Measurements from ENCODE around the gene NUPR1. TPM values are rescaled to one million over a fixed set of nuclear protein-coding genes. Genes with fewer than 3 reads are reported as not detected.
A peak's percentile ranks its signal among the peaks of the same experiment; 100 is the strongest.

The NUPR1 gene
- total and polyA plus RNA-seq, 2 of the 13 experiments (the other 11 are each of a cell fraction or from before 2014, with no cell fraction given), result 18.0 to 25.6 TPM

- peak; percentile 60; the same call in 1 of the 2 replicates for TF ChIP-seq KLF12 (CRISPR knock-in tag; IDR thresholded peaks at IDR 0.05; ENCODE audit: borderline replicate concordance)
- peak; percentile 70 for TF ChIP-seq CCDC6 (CRISPR knock-in tag; IDR thresholded peaks at IDR 0.05)
- TF ChIP-seq ATF5 (CRISPR knock-in tag; IDR thresholded peaks at IDR 0.05; ENCODE audit: low read depth), result no peak
- TF ChIP-seq ZNF737 (CRISPR knock-in tag; IDR thresholded peaks at IDR 0.05; ENCODE audit: borderline replicate concordance), result no peak
- TF ChIP-seq ZNF639 (CRISPR knock-in tag; conservative IDR thresholded peaks at IDR 0.05), result peak; percentile 40; the same call in 1 of the 2 replicates
- TF ChIP-seq ASH2L (IDR thresholded peaks at IDR 0.05; ENCODE audit: insufficient read length, low read depth, low read length), result peak; percentile 95
- TF ChIP-seq ZNF326 (CRISPR knock-in tag; IDR thresholded peaks at IDR 0.05; ENCODE audit: borderline replicate concordance), result no peak
- peak; percentile 92; the same call in 1 of the 2 replicates for TF ChIP-seq TBX2 (CRISPR knock-in tag; IDR thresholded peaks at IDR 0.05; ENCODE audit: borderline replicate concordance)
- TF ChIP-seq MBD4 (IDR thresholded peaks at IDR 0.05; ENCODE audit: borderline replicate concordance, low read length), result no peak
- 0 out of 2 replicates have a peak, but pooled peaks have one; percentile 51 for TF ChIP-seq DNMT3B (CRISPR knock-in tag; conservative IDR thresholded peaks at IDR 0.05)
- TF ChIP-seq CEBPB (IDR thresholded peaks at IDR 0.05; ENCODE audit: borderline replicate concordance, low read depth, low read length), result peak; percentile 97
- TF ChIP-seq JUN (CRISPR knock-in tag; IDR thresholded peaks at IDR 0.05), result 0 out of 2 replicates have a peak, but pooled peaks have one; percentile 74
- TF ChIP-seq SRF (IDR thresholded peaks at IDR 0.05; ENCODE audit: low read depth, low read length), result no peak
- peak; percentile 100 for TF ChIP-seq ZNF770 (CRISPR knock-in tag; IDR thresholded peaks at IDR 0.05)
- TF ChIP-seq KMT2A (CRISPR knock-in tag; IDR thresholded peaks at IDR 0.05), result peak; percentile 68; the same call in 1 of the 2 replicates
- 0 out of 2 replicates have a peak, but pooled peaks have one; percentile 15 for TF ChIP-seq KDM5B (CRISPR knock-in tag; IDR thresholded peaks at IDR 0.05; ENCODE audit: borderline replicate concordance)
- TF ChIP-seq ADNP (CRISPR knock-in tag; IDR thresholded peaks at IDR 0.05), result peak; percentile 78; the same call in 1 of the 2 replicates
- peak; percentile 79; the same call in 1 of the 2 replicates for TF ChIP-seq EHMT2 (IDR thresholded peaks at IDR 0.05; ENCODE audit: borderline replicate concordance, low read depth, low read length)
- peak; percentile 89 for TF ChIP-seq ZNF761 (CRISPR knock-in tag; conservative IDR thresholded peaks at IDR 0.05)
- peak; percentile 18; the same call in 1 of the 2 replicates for TF ChIP-seq MIER2 (CRISPR knock-in tag; IDR thresholded peaks at IDR 0.05)
- TF ChIP-seq NFATC3 (CRISPR knock-in tag; IDR thresholded peaks at IDR 0.05), result no peak
- TF ChIP-seq KDM5A (IDR thresholded peaks at IDR 0.05; ENCODE audit: borderline replicate concordance, low read length), result no peak; the same call in 1 of the 2 replicates
- TF ChIP-seq ZNF704 (CRISPR knock-in tag; IDR thresholded peaks at IDR 0.05; ENCODE audit: borderline replicate concordance), result peak; percentile 63; the same call in 1 of the 2 replicates
- TF ChIP-seq SMAD3 (CRISPR knock-in tag; IDR thresholded peaks at IDR 0.05), result peak; percentile 85; the same call in 1 of the 2 replicates
These were observed 12.3 kb downstream of the NUPR1 start (continued) for GRCh38 chr16:28526201-28527099.
